ENCODE data around the gene NKTR. TPM values are rescaled to one million over a fixed set of nuclear protein-coding genes. Genes with fewer than 3 reads are reported as not detected.

Gene NKTR
- total RNA-seq, 1 donor from 2014 or later = 41.7 TPM

GRCh38 chr3:42662037-42662812, 61.7 kb downstream of the NKTR start:
- intact Hi-C loops (cut with DNase I) = no loop called here
- no peaks in the 10 kb centered on the region for H3K27me3 ChIP-seq
- no peak for DNase-seq (ENCODE audit: low spot score in 2 of 2)
- peak overlapping the region in 1 of 2 donors; percentile 13 for H3K27ac ChIP-seq
- peaks cover 18 to 31% of the 10 kb centered on the region in 2 donors for H3K36me3 ChIP-seq
- no peak for TF ChIP-seq CTCF (IDR thresholded peaks at IDR 0.05)
- H3K9me3 ChIP-seq = no peaks in the 10 kb centered on the region
- peaks cover 0 to 27% of the 10 kb centered on the region in 2 donors for H3K4me1 ChIP-seq
- H3K4me3 ChIP-seq = no peak overlapping the region

- Histone ChIP-seq H3K9me3 (no peaks in the 10 kb centered on the region), H3K27ac (no peak overlapping the region), H3K4me1 (peaks cover 0 to 32% of the 10 kb centered on the region in 2 donors), H3K4me3 (no peak overlapping the region), H3K36me3 (peaks cover 18 to 29% of the 10 kb centered on the region in 2 donors), H3K27me3 (no peaks in the 10 kb centered on the region)
- TF ChIP-seq CTCF (IDR thresholded peaks at IDR 0.05) = no peak
- DNase-seq (ENCODE audit: low spot score in 2 of 2) = peak in 1 of 2 donors; percentile 54
- intact Hi-C loops (cut with DNase I) = no loop called here
These were observed 62.5 kb downstream of the NKTR start for GRCh38 chr3:42662813-42663535.

- H3K36me3 ChIP-seq = peaks cover 10 to 21% of the 10 kb centered on the region in 2 donors
- no peak overlapping the region for H3K4me3 ChIP-seq
- H3K27me3 ChIP-seq = no peaks in the 10 kb centered on the region
- H3K4me1 ChIP-seq = peaks cover 0 to 26% of the 10 kb centered on the region in 2 donors
- DNase-seq (ENCODE audit: low spot score in 2 of 2) = peak in 1 of 2 donors; percentile 60
- intact Hi-C loops (cut with DNase I) = no loop called here
- TF ChIP-seq CTCF (IDR thresholded peaks at IDR 0.05) = no peak
- H3K27ac ChIP-seq = peak overlapping the region; percentile 3 to 77
- H3K9me3 ChIP-seq = no peaks in the 10 kb centered on the region
These were observed 63.3 kb downstream of the NKTR start for GRCh38 chr3:42663581-42664437.

GRCh38 chr3:42664438-42664803, 63.9 kb downstream of the NKTR start:
- Histone ChIP-seq H3K27ac (peak overlapping the region; percentile 77 to 88), H3K9me3 (no peaks in the 10 kb centered on the region), H3K4me1 (peaks cover 0 to 26% of the 10 kb centered on the region in 2 donors), H3K36me3 (peaks cover 8 to 14% of the 10 kb centered on the region in 2 donors), H3K4me3 (no peak overlapping the region), H3K27me3 (no peaks in the 10 kb centered on the region)
- TF ChIP-seq CTCF (IDR thresholded peaks at IDR 0.05) = no peak
- intact Hi-C loops (cut with DNase I) = no loop called here
- peak in 1 of 2 donors; percentile 62 for DNase-seq (ENCODE audit: low spot score in 2 of 2)

- Histone ChIP-seq H3K27ac (peak overlapping the region; percentile 77 to 88), H3K4me1 (peaks cover 0 to 26% of the 10 kb centered on the region in 2 donors), H3K27me3 (no peaks in the 10 kb centered on the region), H3K4me3 (no peak overlapping the region), H3K36me3 (peaks cover 8% of the 10 kb centered on the region in 2 donors), H3K9me3 (no peaks in the 10 kb centered on the region)
- intact Hi-C loops (cut with DNase I) = no loop called here
- no peak for TF ChIP-seq CTCF (IDR thresholded peaks at IDR 0.05)
- DNase-seq (ENCODE audit: low spot score in 2 of 2) = peak in 1 of 2 donors; percentile 63
These were observed 64.8 kb downstream of the NKTR start for GRCh38 chr3:42665050-42665878.

Data from ascending aorta (tissue), 2 donors.